NB4 (cell line): Measurements from ENCODE around the gene ANTKMT.
"Not testable (repeated sequence)": the region's sequence is repeated elsewhere in the genome, so short reads cannot be mapped to it uniquely, and the experiment has no call there.

Experiments
- DNase-seq: peaks from one replicate; pipeline ENCODE4 v3.0.0; 2010; ENCODE audit warnings: low read depth
- H3K4me3 ChIP-seq: one replicate; pipeline ENCODE4 v1.5.1; 2011; ENCODE audit warnings: mild to moderate bottlenecking, low read depth, low read length, moderate library complexity
- MYC ChIP-seq: IDR thresholded peaks from 2 replicates; pipeline ENCODE4 v1.6.1; 2011; ENCODE audit warnings: low read depth, low read length
- POLR2A ChIP-seq: IDR thresholded peaks from 2 replicates; pipeline ENCODE4 v1.6.1; 2011; ENCODE audit warnings: mild to moderate bottlenecking; ENCODE audit not compliant: insufficient read length; ENCODE audit errors: extremely low read depth
- TF ChIP-seq, protein P1 (sequence below): IDR thresholded peaks from 2 replicates; pipeline ENCODE4 v1.6.1; 2011; ENCODE audit warnings: low read depth, low read length
- TF ChIP-seq, protein P2 (sequence below): IDR thresholded peaks from one replicate; pipeline ENCODE4 v1.5.1; 2012; ENCODE audit warnings: low read depth, low read length

Gene ANTKMT

GRCh38 chr16:749010-749409 is 28.1 kb downstream of the ANTKMT start:
- DNase-seq, result no peak
- no peak for TF ChIP-seq POLR2A
- TF ChIP-seq, protein P1, sequence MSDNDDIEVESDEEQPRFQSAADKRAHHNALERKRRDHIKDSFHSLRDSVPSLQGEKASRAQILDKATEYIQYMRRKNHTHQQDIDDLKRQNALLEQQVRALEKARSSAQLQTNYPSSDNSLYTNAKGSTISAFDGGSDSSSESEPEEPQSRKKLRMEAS, result no peak
- no peak for TF ChIP-seq MYC
- TF ChIP-seq, protein P2, sequence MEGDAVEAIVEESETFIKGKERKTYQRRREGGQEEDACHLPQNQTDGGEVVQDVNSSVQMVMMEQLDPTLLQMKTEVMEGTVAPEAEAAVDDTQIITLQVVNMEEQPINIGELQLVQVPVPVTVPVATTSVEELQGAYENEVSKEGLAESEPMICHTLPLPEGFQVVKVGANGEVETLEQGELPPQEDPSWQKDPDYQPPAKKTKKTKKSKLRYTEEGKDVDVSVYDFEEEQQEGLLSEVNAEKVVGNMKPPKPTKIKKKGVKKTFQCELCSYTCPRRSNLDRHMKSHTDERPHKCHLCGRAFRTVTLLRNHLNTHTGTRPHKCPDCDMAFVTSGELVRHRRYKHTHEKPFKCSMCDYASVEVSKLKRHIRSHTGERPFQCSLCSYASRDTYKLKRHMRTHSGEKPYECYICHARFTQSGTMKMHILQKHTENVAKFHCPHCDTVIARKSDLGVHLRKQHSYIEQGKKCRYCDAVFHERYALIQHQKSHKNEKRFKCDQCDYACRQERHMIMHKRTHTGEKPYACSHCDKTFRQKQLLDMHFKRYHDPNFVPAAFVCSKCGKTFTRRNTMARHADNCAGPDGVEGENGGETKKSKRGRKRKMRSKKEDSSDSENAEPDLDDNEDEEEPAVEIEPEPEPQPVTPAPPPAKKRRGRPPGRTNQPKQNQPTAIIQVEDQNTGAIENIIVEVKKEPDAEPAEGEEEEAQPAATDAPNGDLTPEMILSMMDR, result no peak

GRCh38 chr16:750485-750884 is 29.5 kb downstream of the ANTKMT start:
- no peak overlapping the region for H3K4me3 ChIP-seq
- TF ChIP-seq POLR2A (no peak), MYC (no peak)
- TF ChIP-seq, protein P2, result no peak
- TF ChIP-seq, protein P1, result no peak
- no peak for DNase-seq

More at GRCh38 chr16:749010-749409, 28.1 kb downstream of the ANTKMT start:
- no peak overlapping the region for H3K4me3 ChIP-seq

DNA sequence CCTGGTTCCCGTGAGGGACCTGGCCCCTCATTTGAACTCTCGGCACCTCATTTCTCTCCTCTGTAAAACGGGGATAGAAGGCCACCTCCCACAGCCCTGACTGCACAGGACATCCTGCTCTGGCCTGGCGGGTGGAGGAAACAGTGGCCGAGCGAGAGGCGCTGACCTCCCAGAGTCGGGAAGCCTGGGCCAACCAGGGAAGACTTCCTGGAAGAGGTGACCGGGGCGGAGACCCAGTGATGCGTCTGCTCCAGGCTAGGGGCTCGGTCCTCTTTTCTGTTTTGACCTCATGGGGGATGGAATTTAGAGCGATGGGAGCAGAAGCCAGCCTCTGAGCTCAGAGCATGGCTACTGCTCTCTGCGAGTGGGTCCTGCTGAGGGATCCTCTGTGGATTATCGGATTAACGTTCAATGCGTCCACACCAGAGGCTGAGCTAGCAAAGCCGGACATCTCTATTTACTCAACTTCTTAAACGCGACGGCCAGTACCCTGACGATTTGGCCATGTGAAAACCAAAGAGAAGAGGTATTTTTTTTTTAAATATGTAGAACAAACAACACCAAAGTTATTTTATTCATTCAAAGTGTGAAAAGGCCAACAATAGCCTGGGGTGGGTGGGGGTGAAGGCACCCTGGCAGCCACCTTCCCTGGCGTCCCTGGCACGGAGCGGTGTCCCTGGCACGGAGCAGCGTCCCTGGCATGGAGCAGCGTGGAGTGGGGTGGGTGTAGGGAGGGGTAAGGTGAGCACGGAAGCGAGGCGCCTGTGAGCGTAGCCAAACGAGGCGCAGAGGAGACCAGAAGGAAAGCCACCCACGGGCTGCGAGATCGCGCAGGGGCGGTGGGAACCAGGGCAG is 30.4 kb downstream of the ANTKMT start:
- TF ChIP-seq, protein P2, result no peak
- TF ChIP-seq, protein P1, result no peak
- TF ChIP-seq MYC (no peak), POLR2A (no peak)
- no peak for DNase-seq
- no peak overlapping the region for H3K4me3 ChIP-seq

- no peak for DNase-seq
- TF ChIP-seq MYC, result no peak
- TF ChIP-seq, protein P2, result no peak
- TF ChIP-seq, protein P1, result no peak
- TF ChIP-seq POLR2A, result no peak
- H3K4me3 ChIP-seq, result no peak overlapping the region
Observed at GRCh38 chr16:752007-752312, 31.0 kb downstream of the ANTKMT start.

GRCh38 chr16:754121-754607 is 33.2 kb downstream of the ANTKMT start:
- DNase-seq, H3K4me3 ChIP-seq: not testable (repeated sequence)

- no peak overlapping the region for H3K4me3 ChIP-seq
- TF ChIP-seq, protein P2, result no peak
- TF ChIP-seq, protein P1, result no peak
- TF ChIP-seq POLR2A (no peak), MYC (no peak)
- DNase-seq, result peak; percentile 64
Observed at GRCh38 chr16:754656-755055, 33.7 kb downstream of the ANTKMT start.
